ENCODE results near the gene BRI3.

BRI3 gene

DNA sequence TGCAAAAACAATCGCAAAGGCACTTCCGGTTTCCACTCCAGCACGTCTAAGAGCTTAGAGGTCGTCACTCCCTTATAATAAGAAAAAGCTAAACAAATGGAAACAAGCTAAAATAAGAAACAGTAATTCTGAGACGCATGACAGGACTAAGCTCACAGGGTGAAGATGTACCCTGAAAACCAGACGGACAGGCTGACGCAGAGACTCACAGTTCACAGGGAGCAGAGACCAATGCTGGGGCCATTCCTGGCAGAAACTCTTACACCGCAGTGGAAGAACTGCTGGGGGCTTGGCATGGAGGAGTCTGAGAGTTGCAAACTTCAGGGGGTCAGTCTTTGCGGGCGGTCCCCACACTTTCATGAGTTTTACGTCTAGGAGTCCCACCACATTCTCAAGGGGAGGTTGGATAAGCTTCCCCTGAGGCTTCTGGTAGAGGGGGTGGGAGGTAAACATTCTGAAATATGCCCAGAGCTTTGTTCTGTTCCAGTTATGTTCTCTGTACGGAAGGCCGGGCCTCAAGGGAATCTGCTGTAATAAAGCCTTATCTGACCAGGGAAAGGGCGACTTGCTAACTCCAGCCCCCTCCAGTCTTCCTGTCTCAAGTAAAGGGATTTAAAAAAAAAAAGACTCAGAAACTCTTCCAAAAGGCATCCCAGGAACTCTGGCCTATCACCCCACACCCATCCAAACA, 47.8 kb downstream of the BRI3 start:
- TF ChIP-seq, protein P1, sequence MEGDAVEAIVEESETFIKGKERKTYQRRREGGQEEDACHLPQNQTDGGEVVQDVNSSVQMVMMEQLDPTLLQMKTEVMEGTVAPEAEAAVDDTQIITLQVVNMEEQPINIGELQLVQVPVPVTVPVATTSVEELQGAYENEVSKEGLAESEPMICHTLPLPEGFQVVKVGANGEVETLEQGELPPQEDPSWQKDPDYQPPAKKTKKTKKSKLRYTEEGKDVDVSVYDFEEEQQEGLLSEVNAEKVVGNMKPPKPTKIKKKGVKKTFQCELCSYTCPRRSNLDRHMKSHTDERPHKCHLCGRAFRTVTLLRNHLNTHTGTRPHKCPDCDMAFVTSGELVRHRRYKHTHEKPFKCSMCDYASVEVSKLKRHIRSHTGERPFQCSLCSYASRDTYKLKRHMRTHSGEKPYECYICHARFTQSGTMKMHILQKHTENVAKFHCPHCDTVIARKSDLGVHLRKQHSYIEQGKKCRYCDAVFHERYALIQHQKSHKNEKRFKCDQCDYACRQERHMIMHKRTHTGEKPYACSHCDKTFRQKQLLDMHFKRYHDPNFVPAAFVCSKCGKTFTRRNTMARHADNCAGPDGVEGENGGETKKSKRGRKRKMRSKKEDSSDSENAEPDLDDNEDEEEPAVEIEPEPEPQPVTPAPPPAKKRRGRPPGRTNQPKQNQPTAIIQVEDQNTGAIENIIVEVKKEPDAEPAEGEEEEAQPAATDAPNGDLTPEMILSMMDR (IDR thresholded peaks at IDR 0.05; ENCODE audit: low read depth, low read length), result no peak
- no peak for DNase-seq (ENCODE audit: extremely low read depth, low read depth)

DNA sequence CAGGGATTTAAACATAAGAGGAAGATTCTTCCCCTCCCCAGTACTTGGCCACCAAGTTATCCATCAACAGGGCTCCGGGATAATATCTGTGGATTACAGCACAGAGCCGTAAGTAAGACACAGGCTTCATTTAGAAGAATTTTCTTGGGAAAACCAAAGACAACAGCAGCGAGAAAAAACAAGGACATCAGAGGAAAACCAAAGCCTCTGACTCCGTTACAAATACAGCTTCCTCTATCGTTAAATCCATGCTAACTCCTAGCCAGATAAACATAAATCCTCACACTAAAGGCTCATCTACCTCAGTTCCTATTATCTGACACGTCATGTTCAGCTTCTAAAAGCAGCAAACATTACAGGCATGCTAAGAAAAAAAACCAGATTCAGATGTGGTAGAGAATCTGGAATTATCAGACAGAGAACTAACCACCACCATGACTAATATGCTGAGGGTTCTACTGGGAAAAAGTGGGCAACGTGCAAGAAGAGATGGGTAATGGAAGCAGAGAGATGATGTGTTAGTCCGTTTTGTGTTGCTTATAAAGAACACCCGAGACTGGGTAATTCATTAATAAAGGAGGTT, 48.4 kb downstream of the BRI3 start:
- TF ChIP-seq, protein P1 (IDR thresholded peaks at IDR 0.05; ENCODE audit: low read depth, low read length), result no peak
- no peak for DNase-seq (ENCODE audit: extremely low read depth, low read depth)

DNA sequence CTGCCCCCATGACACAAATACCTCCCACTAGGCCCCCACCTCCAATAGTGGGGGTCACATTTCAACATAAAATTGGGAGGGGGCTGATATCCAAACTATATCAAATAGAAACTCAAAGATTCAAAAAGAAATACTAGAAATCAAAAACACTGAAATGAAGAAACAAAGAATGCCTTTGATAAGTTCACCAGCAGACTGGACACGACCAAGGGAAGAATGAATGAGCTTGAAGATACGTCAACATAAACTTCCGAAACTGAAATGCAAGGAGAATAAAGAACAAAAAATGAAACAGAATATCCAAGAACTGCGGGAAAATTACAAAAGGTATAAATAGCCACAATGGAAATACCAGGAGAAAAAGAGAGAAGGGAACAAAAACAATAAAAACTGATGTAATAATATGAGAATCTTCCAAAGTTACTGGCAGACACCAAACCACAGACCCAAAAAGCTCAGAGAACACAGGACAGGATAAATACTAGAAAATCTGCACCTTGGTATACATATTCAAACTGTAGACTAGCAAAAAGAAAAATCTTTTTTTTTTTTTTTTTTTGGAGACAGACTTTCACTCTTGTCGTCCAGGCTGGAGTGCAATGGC, 49.5 kb downstream of the BRI3 start:
- TF ChIP-seq, protein P1 (IDR thresholded peaks at IDR 0.05; ENCODE audit: low read depth, low read length), result no peak
- no peak for DNase-seq (ENCODE audit: extremely low read depth, low read depth)

DNA sequence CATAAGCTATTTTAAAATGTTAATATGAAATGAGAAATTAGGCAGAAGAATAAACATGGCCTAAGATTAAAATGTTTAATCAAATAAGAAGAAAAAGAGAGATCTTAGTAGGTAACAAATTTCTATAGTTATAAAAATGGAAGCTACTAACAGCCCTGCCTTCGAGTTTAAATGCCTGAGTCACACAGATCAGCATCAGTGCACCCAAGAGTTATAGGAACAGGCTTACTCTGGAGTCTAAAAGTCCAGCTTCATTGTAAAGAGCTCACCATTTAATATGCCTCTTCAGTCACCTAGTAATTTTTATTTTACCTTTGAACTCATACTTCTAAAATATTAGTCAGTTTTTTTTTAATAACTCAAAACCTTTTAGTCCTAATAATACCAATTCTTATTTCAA, 52.6 kb downstream of the BRI3 start:
- no peak for DNase-seq (ENCODE audit: extremely low read depth, low read depth)
- TF ChIP-seq, protein P1 (IDR thresholded peaks at IDR 0.05; ENCODE audit: low read depth, low read length), result no peak

DNA sequence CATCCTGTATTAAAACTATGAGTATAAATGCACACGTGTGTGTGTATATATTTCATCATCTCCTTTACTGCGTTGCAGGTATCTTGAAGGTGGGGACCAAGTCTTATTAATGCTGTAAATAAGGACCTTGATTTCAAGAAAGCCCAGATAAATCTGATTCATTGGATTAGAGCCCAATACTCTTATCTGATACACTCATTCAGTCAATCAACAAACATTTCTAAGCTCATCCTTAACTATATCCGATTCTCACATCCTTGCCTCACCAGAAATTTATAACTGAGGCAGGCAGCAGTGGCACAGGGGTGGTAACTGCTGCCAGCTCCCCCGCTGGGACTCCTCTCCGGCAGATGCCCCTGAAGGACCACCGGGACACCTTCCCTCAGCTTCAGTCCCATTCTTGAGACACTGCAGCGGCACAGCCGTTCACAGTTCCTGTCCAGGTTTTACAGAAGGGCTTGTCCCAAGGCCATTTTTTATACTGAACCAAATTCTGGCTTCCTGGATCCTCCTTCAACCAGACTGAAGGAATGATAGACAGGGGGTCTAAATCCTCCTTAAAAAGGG, 54.0 kb downstream of the BRI3 start:
- DNase-seq (ENCODE audit: extremely low read depth, low read depth), result no peak
- TF ChIP-seq, protein P1 (IDR thresholded peaks at IDR 0.05; ENCODE audit: low read depth, low read length), result no peak

DNA sequence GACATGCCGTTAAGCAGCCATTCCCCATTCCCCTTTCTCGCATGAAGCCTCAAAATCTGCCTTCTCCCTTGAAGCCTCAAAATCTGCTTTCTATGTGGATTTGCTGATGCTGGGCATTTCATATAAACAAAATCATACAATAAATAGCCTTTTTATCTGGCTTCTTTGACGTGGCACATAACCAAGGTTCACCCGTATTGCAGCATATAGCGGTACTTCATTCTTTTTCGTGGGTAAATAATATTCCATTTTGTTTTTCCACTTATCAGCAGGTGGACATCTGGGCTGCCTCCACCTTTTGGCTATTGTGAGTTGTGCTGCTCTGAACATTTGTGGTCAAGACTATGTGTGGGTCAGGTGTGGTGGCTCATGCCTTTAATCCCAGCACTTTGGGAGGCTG, 57.0 kb downstream of the BRI3 start:
- TF ChIP-seq, protein P1 (IDR thresholded peaks at IDR 0.05; ENCODE audit: low read depth, low read length), result no peak
- DNase-seq (ENCODE audit: extremely low read depth, low read depth), result no peak

DNA sequence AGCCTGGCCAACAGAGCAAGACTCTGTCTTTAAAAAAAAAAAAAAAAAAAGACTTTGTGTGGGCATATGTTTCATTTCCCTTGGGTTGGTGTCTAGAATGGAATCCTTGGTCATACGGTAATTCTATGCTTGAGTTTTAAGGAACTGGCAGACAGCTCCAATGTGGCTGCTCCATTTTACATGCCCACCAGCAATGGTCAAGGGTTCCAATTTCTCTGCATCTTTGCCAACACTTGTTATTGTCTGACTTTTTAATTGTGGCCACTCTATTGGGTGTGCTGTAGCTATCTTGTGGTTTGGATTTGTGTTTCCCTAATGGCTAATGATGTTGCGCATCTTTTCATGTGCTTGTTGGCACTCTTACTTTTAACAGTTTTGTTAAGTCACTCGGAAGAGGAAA, 57.6 kb downstream of the BRI3 start:
- no peak for DNase-seq (ENCODE audit: extremely low read depth, low read depth)
- TF ChIP-seq, protein P1 (IDR thresholded peaks at IDR 0.05; ENCODE audit: low read depth, low read length), result no peak
